Panc1 (cell line): Measurements from ENCODE around the gene GGT6. TPM values are rescaled to one million over a fixed set of nuclear protein-coding genes. Genes with fewer than 3 reads are reported as not detected.

Experiments
- ATAC-seq: fragments of 200-7000 bp; cut with Tn5 transposase; 2 replicates; pipeline ENCODE4 v1.9.1; 2020; ENCODE audit warnings: mild to moderate bottlenecking, moderate library complexity
- BruUV-seq: library from RNA; stranded (reverse); fragments of 400-500 nt; replicated peaks from 2 replicates; lab custom pipeline; 2021; lab: Mats Ljungman, UMichigan
- CTCF ChIA-PET: fragments of 300-600 bp; sonication (Branson Sonifier 250); formaldehyde crosslinking; loops from one replicate; lab custom pipeline; 2022; ENCODE audit warnings: antibody characterized with exemption; lab: Charles Lee
- POLR2A ChIA-PET: fragments of 300-600 bp; sonication (Branson Sonifier 250); formaldehyde crosslinking; loops from one replicate; lab custom pipeline; 2022; ENCODE audit warnings: antibody characterized with exemption; lab: Charles Lee
- DNase-seq: peaks from one replicate; pipeline ENCODE4 v3.0.0-alpha.2; 2010; ENCODE audit warnings: low read depth, low spot score
- H3K27ac ChIP-seq: 2 replicates; pipeline ENCODE4 v1.5.1; 2011; ENCODE audit warnings: mild to moderate bottlenecking, low read length, inconsistent platforms
- H3K27me3 ChIP-seq: fragments of 200-500 bp; sonication (Bioruptor generic); 2 replicates; pipeline ENCODE4 v1.6.0; 2014; ENCODE audit warnings: low read length, inconsistent platforms; ENCODE audit not compliant: control insufficient read depth, insufficient read depth
- H3K36me3 ChIP-seq: fragments of 200-500 bp; sonication (Bioruptor generic); 2 replicates; pipeline ENCODE4 v1.5.1; 2014; ENCODE audit warnings: inconsistent platforms, mild to moderate bottlenecking, low read length, moderate library complexity; ENCODE audit not compliant: control insufficient read depth, insufficient read depth
- H3K4me1 ChIP-seq: 2 replicates; pipeline ENCODE4 v1.5.1; 2011; ENCODE audit warnings: inconsistent platforms, mild to moderate bottlenecking, low read length, moderate library complexity; ENCODE audit not compliant: control insufficient read depth, insufficient read depth
- H3K4me3 ChIP-seq, 2 experiments: 2 replicates each; pipeline ENCODE4 v1.5.1; 2011 to 2012; ENCODE audit warnings: low read depth in 2 of 2, low read length in 2 of 2, mild to moderate bottlenecking in 2 of 2, inconsistent platforms in 1 of 2, moderate library complexity in 1 of 2
- H3K9me3 ChIP-seq: fragments of 200-500 bp; sonication (Bioruptor generic); 2 replicates; pipeline ENCODE4 v1.5.1; 2014; ENCODE audit warnings: low read depth, mild to moderate bottlenecking, inconsistent platforms, low read length, moderate library complexity; ENCODE audit not compliant: control insufficient read depth, insufficient read depth
- CTCF ChIP-seq: fragments of 450-650 bp; IDR thresholded peaks from 2 replicates; pipeline ENCODE4 v1.5.1; 2017; ENCODE audit warnings: mild to moderate bottlenecking
- POLR2AphosphoS5 ChIP-seq: IDR thresholded peaks from 2 replicates; pipeline ENCODE4 v1.6.1; 2012; ENCODE audit warnings: mild to moderate bottlenecking, low read depth, low read length, moderate library complexity
- REST ChIP-seq, 2 experiments: IDR thresholded peaks; 2 replicates each; pipeline ENCODE4 v1.6.1; 2011 to 2012; ENCODE audit warnings: low read depth in 2 of 2, control low read depth in 1 of 2, low read length in 1 of 2, mild to moderate bottlenecking in 1 of 2, moderate library complexity in 1 of 2; ENCODE audit not compliant: insufficient read depth in 1 of 2
- SIN3A ChIP-seq: IDR thresholded peaks from 2 replicates; pipeline ENCODE4 v1.6.1; 2012; ENCODE audit warnings: low read depth, mild to moderate bottlenecking, low read length, moderate library complexity, borderline replicate concordance; ENCODE audit not compliant: insufficient read depth
- TCF7L2 ChIP-seq: IDR thresholded peaks from 2 replicates; pipeline ENCODE4 v1.6.1; 2011; ENCODE audit warnings: mild to moderate bottlenecking, low read depth, low read length, inconsistent platforms
- in situ Hi-C: cut with HindIII; loops from 2 replicates; pipeline ENCODE4 v1.10.0; 2016; ENCODE audit warnings: low sequenced_read_pairs, low pct_unique_long_range_greater_than_20kb
- intact Hi-C: fragments of 100-400 bp; cut with micrococcal nuclease; formaldehyde crosslinking; loops from one replicate; pipeline ENCODE4 v1.10.0; 2022; ENCODE audit not compliant: unreplicated experiment
- total RNA-seq: library from RNA; stranded (reverse); gene quantifications from one replicate; pipeline ENCODE4 v1.2.1, GENCODE V29; 2021; ENCODE audit not compliant: unreplicated experiment

The GGT6 gene
- total RNA-seq, 1 experiment from 2014 or later = not detected

GRCh38 chr17:4531988-4532736 is 28.2 kb downstream of the GGT6 start:
- H3K27me3 ChIP-seq = no peaks in the 10 kb centered on the region
- no peak overlapping the region for H3K4me3 ChIP-seq
- no TSS peak for BruUV-seq
- peaks cover 21% of the 10 kb centered on the region for H3K4me1 ChIP-seq
- ChIA-PET POLR2A (no interaction called here), CTCF (no interaction called here)
- intact Hi-C loops (no loop called here), in situ Hi-C loops (no loop called here)
- no peak for ATAC-seq
- no peaks in the 10 kb centered on the region for H3K36me3 ChIP-seq
- no peaks in the 10 kb centered on the region for H3K9me3 ChIP-seq
- no peak overlapping the region for H3K27ac ChIP-seq
- no peak for TF ChIP-seq TCF7L2
- TF ChIP-seq POLR2AphosphoS5 = no peak
- no peak for TF ChIP-seq CTCF
- no peak for TF ChIP-seq REST (IDR thresholded peaks at IDR 0.05; ENCODE audit: insufficient read depth in 1 of 2, low read depth in 2 of 2, low read length in 1 of 2)
- no peak for TF ChIP-seq SIN3A
- DNase-seq = no peak

- no TSS peak for BruUV-seq
- DNase-seq (no peak), ATAC-seq (no peak)
- Histone ChIP-seq H3K27ac (no peak overlapping the region), H3K27me3 (no peaks in the 10 kb centered on the region), H3K4me1 (peaks cover 12% of the 10 kb centered on the region), H3K4me3 (no peak overlapping the region), H3K36me3 (no peaks in the 10 kb centered on the region), H3K9me3 (no peaks in the 10 kb centered on the region)
- in situ Hi-C loops (no loop called here), intact Hi-C loops (no loop called here)
- ChIA-PET POLR2A (no interaction called here), CTCF (no interaction called here)
- TF ChIP-seq CTCF (no peak), REST (IDR thresholded peaks at IDR 0.05; ENCODE audit: insufficient read depth in 1 of 2, low read depth in 2 of 2, low read length in 1 of 2) (no peak), POLR2AphosphoS5 (no peak), SIN3A (no peak), TCF7L2 (no peak)
These were observed 29.3 kb downstream of the GGT6 start for GRCh38 chr17:4530799-4531730.
